OCI-LY7 (cell line): ENCODE data around the gene PSAP. TPM values are rescaled to one million over a fixed set of nuclear protein-coding genes. Genes with fewer than 3 reads are reported as not detected.

Experiments
- BruUV-seq: library from RNA; stranded (reverse); fragments of 400-500 nt; replicated peaks from 2 replicates; lab custom pipeline; 2021; lab: Mats Ljungman, UMichigan
- CTCF ChIA-PET: fragments of 300-600 bp; sonication (Branson Sonifier 250); formaldehyde crosslinking; loops from one replicate; lab custom pipeline; 2022; ENCODE audit warnings: antibody characterized with exemption; ENCODE audit not compliant: unreplicated experiment; lab: Charles Lee
- POLR2A ChIA-PET: fragments of 300-600 bp; sonication (Branson Sonifier 250); formaldehyde crosslinking; loops from one replicate; lab custom pipeline; 2022; ENCODE audit warnings: antibody characterized with exemption; lab: Charles Lee
- DNase-seq: peaks from one replicate; pipeline ENCODE4 v3.0.0-alpha.2; 2015; ENCODE audit warnings: low spot score
- H2AFZ ChIP-seq: fragments of 200-600 bp; sonication (generic), shearing (Covaris generic); 2 replicates; pipeline ENCODE4 v1.6.1; 2014; ENCODE audit warnings: mild to moderate bottlenecking, antibody characterized with exemption, low read length, moderate library complexity
- H3K27ac ChIP-seq: fragments of 200-600 bp; sonication (generic); 2 replicates; pipeline ENCODE4 v1.5.1; 2014; ENCODE audit warnings: mixed run types, low read depth, mild to moderate bottlenecking, moderate library complexity, low read length, inconsistent platforms; ENCODE audit not compliant: poor library complexity, severe bottlenecking
- H3K36me3 ChIP-seq: fragments of 200-600 bp; sonication (generic); 2 replicates; pipeline ENCODE4 v1.6.1; 2014; ENCODE audit warnings: mild to moderate bottlenecking, antibody characterized with exemption, low read length, moderate library complexity, mixed read lengths; ENCODE audit not compliant: insufficient read depth
- H3K4me1 ChIP-seq: fragments of 200-600 bp; sonication (generic); 2 replicates; pipeline ENCODE4 v1.5.1; 2014; ENCODE audit warnings: mild to moderate bottlenecking, low read length; ENCODE audit not compliant: insufficient read depth, poor library complexity, severe bottlenecking
- H3K4me2 ChIP-seq: fragments of 200-600 bp; sonication (generic); 2 replicates; pipeline ENCODE4 v1.6.1; 2014; ENCODE audit warnings: mild to moderate bottlenecking, low read length
- H3K4me3 ChIP-seq: fragments of 200-600 bp; sonication (generic); 2 replicates; pipeline ENCODE4 v1.5.1; 2014; ENCODE audit warnings: mild to moderate bottlenecking, low read depth, low read length; ENCODE audit not compliant: poor library complexity, severe bottlenecking
- H3K79me2 ChIP-seq: fragments of 200-600 bp; sonication (generic); 2 replicates; pipeline ENCODE4 v1.6.1; 2016; ENCODE audit warnings: low read depth, mild to moderate bottlenecking, low read length, moderate library complexity, mixed read lengths; ENCODE audit not compliant: insufficient read depth
- H3K9me2 ChIP-seq: fragments of 200-600 bp; sonication (generic); 2 replicates; pipeline ENCODE4 v1.6.1; 2016; ENCODE audit warnings: mild to moderate bottlenecking, low read length, mixed read lengths; ENCODE audit not compliant: insufficient read depth
- H3K9me3 ChIP-seq: fragments of 200-600 bp; sonication (generic); 2 replicates; pipeline ENCODE4 v1.6.1; 2014; ENCODE audit warnings: mild to moderate bottlenecking, mixed run types, low read length, mixed read lengths
- H4K20me1 ChIP-seq: fragments of 200-600 bp; sonication (generic); 2 replicates; pipeline ENCODE4 v1.6.1; 2014; ENCODE audit warnings: mild to moderate bottlenecking, antibody characterized with exemption, low read length, moderate library complexity, mixed read lengths; ENCODE audit not compliant: insufficient read depth
- CTCF ChIP-seq: fragments of 200-600 bp; sonication (generic); conservative IDR thresholded peaks from 2 replicates; pipeline ENCODE4 v1.5.1; 2014; ENCODE audit warnings: mild to moderate bottlenecking, antibody characterized with exemption, low read length, moderate library complexity, mixed read lengths
- EZH2phosphoT487 ChIP-seq: fragments of 200-600 bp; sonication (generic); IDR thresholded peaks from 2 replicates; pipeline ENCODE4 v1.6.1; 2018; ENCODE audit warnings: low read depth, borderline replicate concordance, mild to moderate bottlenecking, mixed run types, antibody characterized with exemption, low read length, moderate library complexity, mixed read lengths
- intact Hi-C: fragments of 100-400 bp; cut with micrococcal nuclease; formaldehyde crosslinking; loops from one replicate; pipeline ENCODE4 v1.10.0; 2022; ENCODE audit not compliant: unreplicated experiment
- total RNA-seq, 2 experiments: library from RNA; depleted of rRNA in 1 of 2; stranded (reverse); fragments of >200 nt in 1 of 2; shearing (Covaris generic) in 1 of 2; gene quantifications; 2 replicates each; pipeline ENCODE4 v1.2.3, GENCODE V29; 2014 to 2022

The PSAP gene
- total RNA-seq, 2 experiments from 2014 or later, result 163 to 200 TPM

DNA sequence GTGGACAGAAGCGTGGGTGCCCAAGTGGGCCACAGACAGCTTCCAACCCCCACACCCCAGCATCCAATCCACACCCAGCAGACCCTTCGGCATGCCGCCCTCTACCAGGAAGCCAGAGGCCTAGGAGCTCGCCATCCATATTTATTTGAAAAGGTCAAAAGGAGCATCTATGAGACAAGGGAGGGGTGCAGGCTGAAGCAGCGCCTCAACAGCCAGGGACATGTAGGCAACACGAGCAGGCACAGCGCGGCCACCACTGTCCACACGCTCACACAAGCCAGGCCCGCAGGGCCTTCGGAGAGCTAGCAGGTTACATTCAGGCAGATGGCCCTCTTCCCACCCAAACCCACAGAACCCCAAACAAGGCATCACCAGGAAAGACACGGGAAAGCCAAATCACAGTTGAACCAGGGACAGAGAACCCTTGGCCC is 34.6 kb downstream of the PSAP start:
- intact Hi-C loops, result no loop called here
- no peaks in the 10 kb centered on the region for H3K9me2 ChIP-seq

GRCh38 chr10:71815515-71816130 is 35.4 kb downstream of the PSAP start:
- no peaks in the 10 kb centered on the region for H4K20me1 ChIP-seq
- ChIA-PET POLR2A (no interaction called here), CTCF (no interaction called here)
- no peak overlapping the region for H3K4me3 ChIP-seq
- BruUV-seq, result no TSS peak
- H3K4me2 ChIP-seq, result no peak overlapping the region
- no peak for TF ChIP-seq EZH2phosphoT487
- peaks cover 6% of the 10 kb centered on the region for H3K4me1 ChIP-seq
- intact Hi-C loops, result no loop called here
- H3K36me3 ChIP-seq, result peaks cover 57% of the 10 kb centered on the region
- no peaks in the 10 kb centered on the region for H3K9me3 ChIP-seq
- no peaks in the 10 kb centered on the region for H3K9me2 ChIP-seq
- no peak overlapping the region for H3K27ac ChIP-seq
- DNase-seq, result no peak
- H3K79me2 ChIP-seq, result no peaks in the 10 kb centered on the region
- no peak overlapping the region for H2AFZ ChIP-seq

More for the DNA sequence above, 34.6 kb downstream of the PSAP start:
- no peak for DNase-seq
- no TSS peak for BruUV-seq
- no peaks in the 10 kb centered on the region for H3K9me3 ChIP-seq
- CTCF ChIA-PET, result no interaction called here
- no peaks in the 10 kb centered on the region for H3K79me2 ChIP-seq
- H3K36me3 ChIP-seq, result peaks cover 65% of the 10 kb centered on the region
- H3K4me2 ChIP-seq, result no peak overlapping the region
- peaks cover 6% of the 10 kb centered on the region for H3K4me1 ChIP-seq
- POLR2A ChIA-PET, result no interaction called here
- H3K27ac ChIP-seq, result no peak overlapping the region
- H3K4me3 ChIP-seq, result no peak overlapping the region
- no peaks in the 10 kb centered on the region for H4K20me1 ChIP-seq
- H2AFZ ChIP-seq, result no peak overlapping the region
- TF ChIP-seq CTCF (no peak), EZH2phosphoT487 (no peak)

DNA sequence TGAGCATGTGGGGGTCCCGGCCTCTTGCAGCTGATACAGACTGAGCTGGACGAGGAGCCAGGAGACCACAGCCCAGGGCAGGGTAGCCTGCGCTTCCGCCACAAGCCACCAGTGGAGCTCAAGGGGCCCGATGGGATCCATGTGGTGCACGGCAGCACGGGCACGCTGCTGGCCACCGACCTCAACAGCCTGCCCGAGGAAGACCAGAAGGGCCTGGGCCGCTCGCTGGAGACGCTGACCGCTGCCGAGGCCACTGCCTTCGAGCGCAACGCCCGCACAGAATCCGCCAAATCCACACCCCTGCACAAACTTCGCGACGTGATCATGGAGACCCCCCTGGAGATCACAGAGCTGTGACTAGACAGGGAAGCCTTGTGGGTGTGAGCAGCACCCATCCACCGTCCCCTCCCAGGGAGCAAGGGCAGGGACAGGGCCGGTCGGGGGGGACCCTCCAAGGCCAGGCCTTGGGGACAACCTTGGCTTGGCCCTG is 36.1 kb downstream of the PSAP start:
- no peaks in the 10 kb centered on the region for H3K9me3 ChIP-seq
- no peak overlapping the region for H3K4me2 ChIP-seq
- intact Hi-C loops, result loop anchor here (5.0 kb wide), 1 partner anchor 503 kb away; no protein-coding TSS in a partner anchor
- BruUV-seq, result no TSS peak
- no peak overlapping the region for H3K27ac ChIP-seq
- no peak for TF ChIP-seq CTCF
- H2AFZ ChIP-seq, result no peak overlapping the region
- H3K79me2 ChIP-seq, result no peaks in the 10 kb centered on the region
- no peaks in the 10 kb centered on the region for H3K9me2 ChIP-seq
- H3K4me1 ChIP-seq, result peaks cover 6% of the 10 kb centered on the region
- H4K20me1 ChIP-seq, result no peaks in the 10 kb centered on the region
- H3K36me3 ChIP-seq, result peaks cover 51% of the 10 kb centered on the region
- no peak for DNase-seq
- no peak overlapping the region for H3K4me3 ChIP-seq
- CTCF ChIA-PET, result interaction anchor here (0.5 kb wide), 1 partner anchor 184 kb away, joined by 5 read pairs; no protein-coding TSS in a partner anchor
- POLR2A ChIA-PET, result no interaction called here
